IMR-90 (cell line): Measurements from ENCODE around the gene KCNMA1.

Source experiments
- BHLHE40 ChIP-seq: fragments of 150-350 bp; IDR thresholded peaks from 2 replicates; pipeline ENCODE4 v1.6.1; 2016; ENCODE audit warnings: mild to moderate bottlenecking, low read depth, low read length
- CEBPB ChIP-seq: IDR thresholded peaks from 2 replicates; pipeline ENCODE4 v1.6.1; 2012; ENCODE audit warnings: low read depth, low read length, improper control_type of control experiment
- CHD1 ChIP-seq: IDR thresholded peaks from 2 replicates; pipeline ENCODE4 v1.6.1; 2012; ENCODE audit warnings: low read depth, low read length, improper control_type of control experiment
- CTCF ChIP-seq: conservative IDR thresholded peaks from 2 replicates; pipeline ENCODE4 v1.5.1; 2012; ENCODE audit warnings: mild to moderate bottlenecking, low read depth, low read length, improper control_type of control experiment
- ELK1 ChIP-seq: fragments of 150-350 bp; IDR thresholded peaks from 2 replicates; pipeline ENCODE4 v1.6.1; 2016; ENCODE audit warnings: low read depth, mild to moderate bottlenecking, low read length, moderate library complexity, borderline replicate concordance
- MAFK ChIP-seq: IDR thresholded peaks from 2 replicates; pipeline ENCODE4 v1.6.1; 2012; ENCODE audit warnings: low read depth, low read length, improper control_type of control experiment
- MXI1 ChIP-seq: IDR thresholded peaks from 2 replicates; pipeline ENCODE4 v1.6.1; 2012; ENCODE audit warnings: low read depth, mild to moderate bottlenecking, low read length, moderate library complexity, borderline replicate concordance
- POLR2A ChIP-seq: IDR thresholded peaks from 2 replicates; pipeline ENCODE4 v1.6.1; 2012; ENCODE audit warnings: mild to moderate bottlenecking, low read depth, low read length
- RAD21 ChIP-seq: IDR thresholded peaks from 2 replicates; pipeline ENCODE4 v1.6.1; 2012; ENCODE audit warnings: low read length, improper control_type of control experiment
- RFX5 ChIP-seq: IDR thresholded peaks from 2 replicates; pipeline ENCODE4 v1.8.0; 2012; ENCODE audit warnings: low read depth, mild to moderate bottlenecking, low read length, moderate library complexity
- USF2 ChIP-seq: fragments of 150-350 bp; IDR thresholded peaks from 2 replicates; pipeline ENCODE4 v1.6.1; 2017; ENCODE audit warnings: mild to moderate bottlenecking, antibody characterized with exemption, low read length, low read depth

GRCh38 chr10:77653210-77653609 lies 15.6 kb upstream of the KCNMA1 start:
- TF ChIP-seq CTCF (no peak), MXI1 (no peak), USF2 (no peak), ELK1 (no peak), CEBPB (no peak), MAFK (no peak), POLR2A (no peak), BHLHE40 (no peak), RFX5 (no peak), CHD1 (no peak), RAD21 (no peak)
